Cardiac muscle cell (in vitro differentiated cells and primary cell): ENCODE data around the gene TPBGL. TPM values are rescaled to one million over a fixed set of nuclear protein-coding genes. Genes with fewer than 3 reads are reported as not detected.
A peak's percentile ranks its signal among the peaks of the same experiment; 100 is the strongest.

Experiments used
- DNase-seq, 2 donors: peaks; one replicate each; pipeline versions ENCODE4 v3.0.0 to v3.0.0-alpha.2; 2010 to 2017; ENCODE audit warnings: low read depth in 1 of 2, low spot score in 1 of 2
- H3K27ac ChIP-seq: fragments of 200-600 bp; sonication (generic); 2 replicates; pipeline ENCODE4 v1.5.1; 2016
- H3K27me3 ChIP-seq: fragments of 200-600 bp; sonication (generic); 2 replicates; pipeline ENCODE4 v1.6.0; 2016; ENCODE audit warnings: control low read depth
- H3K36me3 ChIP-seq: fragments of 200-600 bp; sonication (generic); 2 replicates; pipeline ENCODE4 v1.5.1; 2016; ENCODE audit warnings: control low read depth
- H3K4me1 ChIP-seq: fragments of 200-600 bp; sonication (generic); 2 replicates; pipeline ENCODE4 v1.8.1; 2017; ENCODE audit warnings: low read depth, mild to moderate bottlenecking, mixed run types
- H3K4me3 ChIP-seq: fragments of 200-600 bp; sonication (generic); 2 replicates; pipeline ENCODE4 v1.5.1; 2016; ENCODE audit warnings: mild to moderate bottlenecking
- H3K9me3 ChIP-seq: fragments of 200-600 bp; sonication (generic); 2 replicates; pipeline ENCODE4 v1.5.1; 2017; ENCODE audit warnings: low read depth, mild to moderate bottlenecking, control low read depth
- CTCF ChIP-seq: IDR thresholded peaks from 2 replicates; pipeline ENCODE4 v1.5.1; 2012; ENCODE audit warnings: low read depth, mild to moderate bottlenecking, low read length
- polyA plus RNA-seq: library from polyadenylated mRNA; unstranded; fragments of >200 nt; fragmentation: Nextera tagmentation; extraction: Ambion mirVana; gene quantifications from 2 replicates; pipeline ENCODE4 v1.2.1, GENCODE V29; 2016
- total RNA-seq: library from RNA; depleted of rRNA; stranded (reverse); fragments of >200 nt; gene quantifications from 2 replicates; pipeline ENCODE4 v1.2.3, GENCODE V29; 2016

Gene TPBGL
- total and polyA plus RNA-seq, 2 experiments from 2014 or later = 0.21 to 0.56 TPM

- H3K27me3 ChIP-seq = no peaks in the 10 kb centered on the region
- H3K27ac ChIP-seq = no peak overlapping the region
- no peak overlapping the region for H3K4me3 ChIP-seq
- H3K9me3 ChIP-seq = no peaks in the 10 kb centered on the region
- no peaks in the 10 kb centered on the region for H3K4me1 ChIP-seq
- TF ChIP-seq CTCF = no peak
- DNase-seq = no peak
- H3K36me3 ChIP-seq = no peaks in the 10 kb centered on the region
Measured at GRCh38 chr11:75229466-75229865, 11.1 kb upstream of the TPBGL start.

DNA sequence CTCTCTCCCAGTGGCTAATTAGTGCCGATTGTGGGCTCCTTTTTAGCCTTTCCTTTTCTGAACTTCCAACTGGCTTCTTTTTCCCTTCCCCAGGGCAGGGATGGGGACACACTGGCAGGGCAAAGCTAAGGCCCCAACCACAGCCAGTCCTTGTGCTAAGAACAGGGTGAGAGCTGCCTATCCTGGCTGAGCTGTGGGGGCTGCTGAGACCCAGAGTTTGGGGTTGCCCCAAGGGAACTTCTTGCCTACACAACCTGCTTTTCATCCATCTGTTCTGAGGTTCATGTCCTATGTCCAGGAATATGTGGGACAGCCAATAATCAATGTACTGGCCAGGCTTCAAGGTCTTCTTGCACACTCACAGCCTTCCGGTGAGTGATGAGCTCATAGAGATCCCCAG is 10.0 kb upstream of the TPBGL start:
- H3K27me3 ChIP-seq = no peaks in the 10 kb centered on the region
- no peak overlapping the region for H3K27ac ChIP-seq
- H3K4me3 ChIP-seq = no peak overlapping the region
- no peaks in the 10 kb centered on the region for H3K4me1 ChIP-seq
- no peaks in the 10 kb centered on the region for H3K36me3 ChIP-seq
- no peak for DNase-seq
- no peaks in the 10 kb centered on the region for H3K9me3 ChIP-seq
- no peak for TF ChIP-seq CTCF

GRCh38 chr11:75233754-75234172 is 6.8 kb upstream of the TPBGL start:
- Histone ChIP-seq H3K27ac (no peak overlapping the region), H3K4me1 (no peaks in the 10 kb centered on the region), H3K27me3 (peaks cover 20% of the 10 kb centered on the region), H3K36me3 (no peaks in the 10 kb centered on the region), H3K9me3 (no peaks in the 10 kb centered on the region), H3K4me3 (no peak overlapping the region)
- DNase-seq = peak; percentile 82 to 90
- no peak for TF ChIP-seq CTCF

GRCh38 chr11:75236062-75236461 is 4.5 kb upstream of the TPBGL start:
- DNase-seq = no peak
- TF ChIP-seq CTCF = no peak

GRCh38 chr11:75237050-75237449 is 3.5 kb upstream of the TPBGL start:
- Histone ChIP-seq H3K4me3 (no peak overlapping the region), H3K27ac (no peak overlapping the region), H3K27me3 (peaks cover 52% of the 10 kb centered on the region), H3K36me3 (no peaks in the 10 kb centered on the region), H3K9me3 (no peaks in the 10 kb centered on the region), H3K4me1 (no peaks in the 10 kb centered on the region)
- no peak for DNase-seq
- TF ChIP-seq CTCF = no peak

More at GRCh38 chr11:75236062-75236461, 4.5 kb upstream of the TPBGL start:
- no peak overlapping the region for H3K27ac ChIP-seq
- H3K4me3 ChIP-seq = no peak overlapping the region
- no peaks in the 10 kb centered on the region for H3K36me3 ChIP-seq
- no peaks in the 10 kb centered on the region for H3K9me3 ChIP-seq
- H3K4me1 ChIP-seq = no peaks in the 10 kb centered on the region
- H3K27me3 ChIP-seq = peaks cover 43% of the 10 kb centered on the region
